ENCODE measurements around the gene SOCS2.

The SOCS2 gene, protein sequence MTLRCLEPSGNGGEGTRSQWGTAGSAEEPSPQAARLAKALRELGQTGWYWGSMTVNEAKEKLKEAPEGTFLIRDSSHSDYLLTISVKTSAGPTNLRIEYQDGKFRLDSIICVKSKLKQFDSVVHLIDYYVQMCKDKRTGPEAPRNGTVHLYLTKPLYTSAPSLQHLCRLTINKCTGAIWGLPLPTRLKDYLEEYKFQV

GRCh38 chr12:93571925-93572711 lies at the start of gene SOCS2:
Gene SOCS2 (plus strand): TSS chr12:93572675. CDS start chr12:93572898, 223 bp downstream.
- no peak for FAIRE-seq
- peak; percentile 23 for DNase-seq (ENCODE audit: insufficient read length, low spot score)

GRCh38 chr12:93524386-93525133 lies 47.9 kb upstream of the SOCS2 start:
- no peak for FAIRE-seq

More at GRCh38 chr12:93571925-93572711, at the start of gene SOCS2:
- 0 out of 2 replicates have a peak, but pooled peaks have one; percentile 3 for TF ChIP-seq POLR2A (IDR thresholded peaks at IDR 0.05; ENCODE audit: low read depth, low read length)

DNA sequence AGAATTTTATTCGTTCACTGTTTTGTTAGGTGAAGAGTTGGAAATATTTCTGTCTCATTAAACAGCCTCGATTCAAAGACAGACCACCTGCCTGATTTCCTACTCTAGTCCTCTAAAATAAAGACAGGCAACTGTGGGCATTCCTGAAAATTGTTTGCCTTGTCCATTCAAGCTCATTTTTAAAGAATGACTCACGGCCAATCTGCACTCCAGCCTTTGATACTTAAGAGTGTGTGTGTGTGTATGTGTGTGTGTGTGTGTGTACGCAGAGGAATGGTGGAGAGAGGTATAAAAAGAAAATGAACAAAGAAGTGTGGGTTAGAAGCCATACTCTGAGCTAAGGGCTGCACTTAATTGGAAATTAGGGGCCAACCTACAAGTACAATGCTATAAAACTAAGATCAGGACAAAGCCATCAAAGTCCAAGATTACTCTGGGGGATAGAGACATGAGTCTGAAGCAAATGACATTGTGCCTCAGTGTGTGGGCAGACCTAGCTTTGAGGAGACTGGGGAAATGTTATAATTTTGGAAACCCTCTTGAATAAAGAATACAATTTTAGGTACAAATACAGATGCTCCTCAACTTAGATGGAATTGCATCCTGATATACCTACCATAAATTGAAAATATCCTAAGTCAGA lies 45.6 kb upstream of the SOCS2 start:
- FAIRE-seq (peak; percentile 53), DNase-seq (ENCODE audit: insufficient read length, low spot score) (peak; percentile 49)
- TF ChIP-seq POLR2A (IDR thresholded peaks at IDR 0.05; ENCODE audit: low read depth, low read length): no peak

More at GRCh38 chr12:93524386-93525133, 47.9 kb upstream of the SOCS2 start:
- no peak for DNase-seq (ENCODE audit: insufficient read length, low spot score)
- TF ChIP-seq POLR2A (IDR thresholded peaks at IDR 0.05; ENCODE audit: low read depth, low read length): no peak

DNA sequence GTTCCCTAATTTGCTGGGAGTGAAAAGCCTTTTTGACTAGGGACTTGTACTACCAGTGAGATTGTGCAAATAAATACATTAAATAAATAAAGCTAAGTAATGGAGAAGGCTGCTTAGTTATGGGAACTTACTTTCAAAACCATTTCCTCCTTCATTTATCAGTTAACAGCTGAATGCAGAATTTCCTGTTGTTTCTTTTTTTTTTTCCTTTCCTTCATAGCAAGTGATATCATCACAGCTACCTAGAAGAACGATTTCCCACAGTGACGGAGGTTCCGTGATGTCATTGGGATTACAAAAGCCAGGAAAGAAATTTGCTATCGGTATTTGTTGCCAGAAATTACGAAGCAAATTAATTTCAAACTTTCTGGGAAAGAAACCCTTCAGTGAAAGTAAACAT lies 42.1 kb upstream of the SOCS2 start:
- no peak for DNase-seq (ENCODE audit: insufficient read length, low spot score)
- TF ChIP-seq POLR2A (IDR thresholded peaks at IDR 0.05; ENCODE audit: low read depth, low read length): no peak
- FAIRE-seq: no peak

DNA sequence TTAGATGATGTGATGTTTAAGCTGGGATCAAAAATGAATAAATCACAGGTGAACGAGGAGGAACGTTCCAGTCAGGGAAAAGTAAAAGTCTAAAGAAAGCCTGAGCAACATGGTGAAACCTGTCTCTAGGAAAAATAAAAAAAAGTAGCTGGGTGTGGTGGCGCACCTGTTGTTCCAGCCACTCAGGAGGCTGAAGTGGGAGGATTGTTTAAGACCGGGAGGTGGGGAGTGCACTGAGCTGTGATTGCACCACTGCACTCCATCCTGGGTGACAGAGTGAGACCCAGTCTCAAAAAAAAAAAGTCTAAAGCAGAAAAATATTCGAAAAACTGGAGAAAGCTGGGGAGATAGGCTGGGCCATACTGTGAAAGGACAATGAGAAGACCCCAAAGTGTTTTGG lies 39.2 kb upstream of the SOCS2 start:
- no peak for TF ChIP-seq POLR2A (IDR thresholded peaks at IDR 0.05; ENCODE audit: low read depth, low read length)
- DNase-seq (ENCODE audit: insufficient read length, low spot score) (no peak), FAIRE-seq (no peak)

DNA sequence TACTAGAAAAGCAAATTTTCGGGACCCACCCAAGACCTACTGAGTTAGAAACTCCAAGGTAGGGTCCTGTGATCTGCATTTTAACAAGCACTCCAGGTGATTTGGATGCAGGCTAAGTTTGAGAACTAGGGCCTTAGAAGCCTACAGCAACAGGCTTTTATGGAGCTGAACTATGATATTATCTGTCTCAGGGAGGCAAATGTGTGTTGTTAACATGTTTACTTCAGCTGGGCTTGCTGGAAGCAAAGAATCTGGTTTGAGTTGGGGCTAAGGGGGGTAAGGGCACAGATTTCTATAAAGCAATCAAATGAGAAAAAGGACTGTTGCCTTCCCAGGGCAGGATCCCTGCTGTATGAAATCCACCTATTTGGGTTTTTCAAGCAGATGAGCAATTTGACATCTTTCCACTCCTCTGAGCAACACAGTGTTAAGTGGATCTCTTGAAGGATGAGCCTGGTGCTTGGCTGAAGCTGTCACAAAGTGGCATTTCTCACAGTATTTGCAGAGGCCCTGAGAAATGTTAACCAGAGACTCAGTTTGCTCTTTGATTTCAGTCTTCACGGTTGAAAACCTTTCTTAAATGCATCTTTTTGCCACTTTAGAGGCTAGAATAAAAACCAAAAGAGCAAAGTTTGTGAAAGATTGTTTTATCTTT lies 36.2 kb upstream of the SOCS2 start:
- FAIRE-seq (no peak), DNase-seq (ENCODE audit: insufficient read length, low spot score) (no peak)
- TF ChIP-seq POLR2A (IDR thresholded peaks at IDR 0.05; ENCODE audit: low read depth, low read length): no peak

GRCh38 chr12:93536766-93537488 lies 35.5 kb upstream of the SOCS2 start:
- FAIRE-seq: no peak

DNA sequence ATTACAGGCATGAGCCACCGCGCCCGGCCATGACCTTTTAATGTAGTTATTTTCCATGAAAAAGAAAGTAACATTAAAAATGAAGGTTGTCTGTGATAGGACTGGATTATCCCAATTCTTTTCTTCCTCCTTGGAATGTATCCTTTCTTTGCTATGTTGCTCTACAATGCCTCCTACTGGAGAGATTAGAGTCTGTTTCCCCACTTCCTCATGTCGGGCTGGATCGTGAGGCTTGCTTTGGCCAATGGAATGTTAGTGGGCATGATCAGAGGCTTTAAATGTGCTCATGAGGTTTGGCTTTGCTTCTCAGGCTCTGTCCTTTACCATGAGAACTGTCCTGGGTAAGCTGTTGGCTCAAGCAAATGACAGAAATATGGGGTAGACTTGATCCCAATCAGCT lies 34.7 kb upstream of the SOCS2 start:
- DNase-seq (ENCODE audit: insufficient read length, low spot score) (no peak), FAIRE-seq (no peak)
- no peak for TF ChIP-seq POLR2A (IDR thresholded peaks at IDR 0.05; ENCODE audit: low read depth, low read length)

More at GRCh38 chr12:93536766-93537488, 35.5 kb upstream of the SOCS2 start:
- no peak for DNase-seq (ENCODE audit: insufficient read length, low spot score)
- TF ChIP-seq POLR2A (IDR thresholded peaks at IDR 0.05; ENCODE audit: low read depth, low read length): no peak

GRCh38 chr12:93539821-93540220 lies 32.7 kb upstream of the SOCS2 start:
- FAIRE-seq (no peak), DNase-seq (ENCODE audit: insufficient read length, low spot score) (no peak)
- no peak for TF ChIP-seq POLR2A (IDR thresholded peaks at IDR 0.05; ENCODE audit: low read depth, low read length)

DNA sequence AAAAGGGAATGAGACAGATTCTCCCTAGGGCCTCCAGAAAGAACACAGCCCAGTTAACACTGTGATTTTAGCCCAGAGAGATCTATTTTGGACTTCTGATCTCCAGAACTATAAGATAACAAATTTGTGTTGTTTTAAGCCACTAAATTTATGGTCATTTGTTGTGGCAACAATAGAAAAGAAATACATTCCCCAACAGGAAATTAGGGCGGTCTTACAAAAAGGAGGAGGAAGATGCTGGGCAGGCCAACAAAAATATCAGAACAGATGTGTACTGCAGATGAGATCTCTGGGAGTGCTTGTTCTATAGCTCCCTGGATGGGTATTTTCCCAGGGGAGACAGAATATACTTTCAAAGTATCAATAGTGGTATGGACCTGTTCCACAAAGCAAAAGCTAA lies 32.0 kb upstream of the SOCS2 start:
- no peak for FAIRE-seq
- DNase-seq (ENCODE audit: insufficient read length, low spot score): no peak
- TF ChIP-seq POLR2A (IDR thresholded peaks at IDR 0.05; ENCODE audit: low read depth, low read length): no peak

- no peak for DNase-seq (ENCODE audit: insufficient read length, low spot score)
- TF ChIP-seq POLR2A (IDR thresholded peaks at IDR 0.05; ENCODE audit: low read depth, low read length): no peak
- FAIRE-seq: no peak
Measured at GRCh38 chr12:93541578-93542225, 30.8 kb upstream of the SOCS2 start.

DNA sequence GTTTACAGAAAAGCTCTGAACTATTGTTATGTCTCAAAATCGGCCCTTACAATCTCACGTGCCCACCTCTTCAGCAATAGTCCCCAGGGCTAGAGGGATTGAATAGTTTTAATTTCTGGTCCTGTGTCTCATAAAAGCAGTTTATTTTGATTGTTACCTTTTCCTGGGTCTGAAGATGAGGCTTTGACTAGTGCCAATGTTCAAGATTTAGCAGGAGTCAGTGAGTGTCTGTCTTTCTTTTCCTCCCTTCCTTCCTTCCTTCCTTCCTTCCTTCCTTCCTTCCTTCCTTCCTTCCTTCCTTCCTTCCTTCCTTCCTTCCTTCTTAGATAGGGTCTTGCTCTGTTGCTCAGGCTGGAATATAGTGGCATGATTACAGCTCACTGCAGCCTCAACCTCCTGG lies 24.7 kb upstream of the SOCS2 start:
- FAIRE-seq: no peak
- no peak for DNase-seq (ENCODE audit: insufficient read length, low spot score)
- TF ChIP-seq POLR2A (IDR thresholded peaks at IDR 0.05; ENCODE audit: low read depth, low read length): no peak
